Stimulated activated CD4-positive, alpha-beta T cell treated with anti-CD3 and anti-CD28 coated beads, Interleukin-1b, Interleukin-23, amount 100 ng/mL, for 24 hours (primary cell): Measurements from ENCODE around the gene SLC6A6.
"Not testable (repeated sequence)": the region's sequence is repeated elsewhere in the genome, so short reads cannot be mapped to it uniquely, and the experiment has no call there.

Experiments used
- DNase-seq, 4 experiments: peaks; one replicate each; pipeline ENCODE4 v3.0.0-alpha.2; 2020; ENCODE audit warnings: low read depth in 4 of 4, low spot score in 1 of 4

SLC6A6 gene

DNA sequence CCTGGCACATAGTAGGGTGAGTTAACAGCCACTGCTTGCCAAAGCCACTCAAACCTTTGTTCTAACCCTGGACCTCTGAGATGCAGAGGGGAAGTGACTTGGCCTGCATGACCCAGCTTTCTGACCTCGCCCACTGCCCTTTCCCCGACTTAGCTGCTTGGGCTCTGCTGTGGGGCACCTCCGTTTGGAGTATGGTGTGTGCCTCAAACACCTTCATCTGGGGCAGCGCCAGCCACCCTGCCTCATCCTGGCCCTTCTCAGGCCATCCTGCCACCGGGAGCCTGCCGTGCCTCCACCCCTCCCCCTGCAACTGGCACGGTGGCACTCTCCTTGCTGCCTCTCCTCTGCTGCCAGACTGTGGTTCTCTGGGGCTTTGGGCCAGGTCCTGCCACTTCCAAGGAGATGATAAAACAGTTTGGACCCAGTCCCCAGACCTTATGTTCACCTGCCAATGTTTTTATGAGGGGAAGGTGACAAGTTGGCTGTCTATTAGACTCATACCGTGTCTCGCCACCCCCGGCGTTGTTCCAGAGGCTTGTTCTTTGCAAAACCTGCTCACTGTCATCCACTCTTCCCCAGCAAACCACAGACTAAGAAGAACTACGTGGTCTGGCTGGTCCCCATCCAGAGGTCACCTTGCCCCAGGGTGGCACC, 32.2 kb downstream of the SLC6A6 start:
- no peak for DNase-seq

DNA sequence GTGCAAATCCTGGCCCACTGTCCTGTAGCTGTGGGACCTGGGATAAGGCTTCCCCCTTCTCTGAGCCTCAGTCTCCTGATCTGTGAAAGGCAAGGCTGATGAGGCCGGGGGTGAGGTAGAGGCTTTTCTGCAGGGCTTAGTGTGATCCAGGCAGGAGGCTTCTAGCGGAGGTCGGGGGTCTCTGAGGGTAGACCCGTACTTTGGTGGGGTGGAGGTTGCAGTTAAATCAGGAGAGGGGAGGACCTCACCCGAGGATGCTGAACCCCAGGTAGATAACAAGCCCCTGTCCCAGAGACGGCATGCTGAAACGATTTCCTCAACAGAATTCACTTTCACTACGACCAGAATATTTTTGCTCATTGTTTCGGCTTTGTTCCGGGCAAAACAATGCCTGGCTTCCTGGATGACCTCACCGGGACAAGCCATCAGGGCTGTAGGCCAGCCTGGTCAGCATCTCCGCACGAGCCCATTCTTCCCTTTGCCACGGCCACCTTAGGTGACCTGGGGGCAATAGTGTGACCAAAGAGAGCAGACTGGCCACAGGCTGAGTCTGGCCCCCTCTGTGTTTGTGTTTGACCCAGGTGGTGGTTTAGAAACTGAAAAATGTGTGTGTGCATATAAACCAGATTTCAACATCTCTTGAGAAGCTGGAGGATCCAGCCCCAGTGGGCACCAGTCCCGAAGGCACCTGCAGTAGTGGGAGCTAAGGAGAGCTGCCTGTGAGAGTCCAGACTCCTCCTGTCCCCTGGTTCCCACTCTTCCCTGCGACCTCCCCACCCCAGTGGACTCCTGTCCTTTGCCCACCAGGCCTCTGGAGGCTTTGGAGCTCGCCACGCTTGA, 33.0 kb downstream of the SLC6A6 start:
- no peak for DNase-seq

DNA sequence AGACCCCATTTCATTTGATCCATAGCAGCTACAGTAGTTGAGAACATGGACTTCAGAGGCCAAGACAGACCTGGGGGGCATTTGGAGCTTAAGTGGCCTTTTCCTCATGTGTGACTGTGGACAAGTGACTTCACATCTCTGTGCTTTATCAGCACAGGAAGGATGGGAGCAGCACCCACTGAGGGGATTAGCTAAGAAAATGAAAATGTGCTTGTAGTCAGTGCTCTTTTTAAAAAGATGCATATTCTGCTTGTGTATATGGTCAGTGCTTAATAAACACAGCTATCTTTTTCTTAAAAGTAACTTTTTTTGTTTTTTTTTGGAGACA, 34.5 kb downstream of the SLC6A6 start:
- DNase-seq, result no peak

DNA sequence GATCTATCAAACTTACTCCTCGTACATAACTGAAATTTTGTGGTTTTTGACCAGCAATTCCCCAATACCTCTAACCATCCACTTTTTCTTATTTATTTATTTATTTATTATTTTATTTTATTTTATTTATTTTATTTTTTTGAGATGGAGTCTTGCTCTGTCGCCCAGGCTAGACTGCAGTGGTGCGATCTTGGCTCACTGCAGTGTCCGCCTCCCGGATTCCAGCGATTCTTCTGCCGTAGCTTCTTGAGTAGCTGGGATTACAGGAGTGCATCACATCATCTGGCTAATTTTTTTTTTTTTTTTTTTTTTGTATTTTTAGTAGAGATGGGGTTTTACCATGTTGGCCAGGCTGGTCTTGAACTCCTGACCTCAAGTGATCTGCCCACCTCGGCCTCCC, 35.3 kb downstream of the SLC6A6 start:
- DNase-seq, result not testable (repeated sequence)

DNA sequence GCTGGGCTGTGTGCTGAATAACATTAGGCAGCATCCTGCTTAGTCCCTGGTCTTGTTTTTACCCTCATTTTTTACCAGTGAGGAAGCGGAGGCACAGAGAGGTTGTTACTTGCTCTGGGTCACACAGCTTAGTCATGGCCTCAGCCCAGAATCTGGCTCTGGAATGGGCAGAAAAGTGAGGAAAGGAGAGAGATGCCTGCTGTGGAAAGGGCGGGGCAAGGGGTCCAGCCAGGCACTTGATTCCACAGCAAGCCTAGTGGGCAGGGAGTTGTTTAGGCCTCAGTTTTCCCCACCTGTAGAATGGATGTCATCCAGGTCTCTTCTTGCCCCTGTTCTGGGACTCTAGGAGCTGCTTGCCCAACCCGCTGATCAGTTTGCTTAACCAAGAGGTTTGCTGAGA, 35.9 kb downstream of the SLC6A6 start:
- no peak for DNase-seq

DNA sequence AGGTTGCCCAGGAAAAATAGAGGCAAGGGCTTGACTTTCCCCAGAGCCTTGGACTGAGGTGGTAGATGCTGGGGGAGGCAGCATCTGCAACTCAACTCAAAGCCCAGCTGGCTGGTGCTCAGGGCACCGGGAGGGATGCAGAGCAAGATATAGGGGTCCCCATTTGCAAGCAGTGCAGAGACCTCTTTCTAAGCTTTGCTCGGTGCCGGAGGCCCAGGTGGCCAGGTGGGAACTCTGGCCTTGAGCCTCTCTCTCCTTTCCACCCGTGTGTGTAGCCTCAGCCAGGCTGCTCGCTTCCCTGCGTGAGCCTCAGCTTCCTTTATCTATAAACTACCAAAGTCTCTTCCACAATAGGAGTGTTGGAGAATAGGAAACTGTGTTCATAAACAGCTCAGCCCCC, 36.5 kb downstream of the SLC6A6 start:
- no peak for DNase-seq

DNA sequence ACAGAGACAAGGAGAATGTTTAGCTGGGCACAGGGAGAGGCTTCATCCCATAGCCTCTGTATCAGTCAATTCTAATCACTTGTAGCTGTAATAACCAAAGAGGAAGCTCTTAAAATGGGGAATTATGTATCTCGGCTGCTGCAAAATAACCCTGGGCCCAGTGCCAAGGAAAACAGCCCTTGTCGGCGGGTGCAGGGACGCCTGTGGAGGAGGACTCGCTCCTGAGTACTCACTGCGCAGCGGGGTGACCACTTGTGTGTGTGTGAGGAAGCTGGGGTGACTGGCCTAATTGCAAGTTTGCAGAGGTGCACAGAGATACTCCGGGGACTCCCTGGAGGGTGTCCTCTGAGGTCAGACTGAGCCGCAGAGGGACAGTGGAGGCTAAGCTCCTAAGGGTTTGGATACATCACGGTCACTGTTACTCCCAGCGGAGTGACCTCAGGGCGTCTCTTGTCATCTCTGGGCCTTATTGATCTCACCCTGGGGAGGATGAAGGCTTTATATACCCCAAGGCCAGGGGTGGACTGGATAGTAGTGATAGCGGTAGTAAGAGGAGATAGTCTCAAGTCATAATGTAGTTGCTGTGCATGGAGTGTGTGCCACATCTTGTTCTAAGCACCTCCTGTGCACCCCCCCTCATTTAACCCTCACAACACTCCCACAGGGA, 37.2 kb downstream of the SLC6A6 start:
- no peak for DNase-seq

DNA sequence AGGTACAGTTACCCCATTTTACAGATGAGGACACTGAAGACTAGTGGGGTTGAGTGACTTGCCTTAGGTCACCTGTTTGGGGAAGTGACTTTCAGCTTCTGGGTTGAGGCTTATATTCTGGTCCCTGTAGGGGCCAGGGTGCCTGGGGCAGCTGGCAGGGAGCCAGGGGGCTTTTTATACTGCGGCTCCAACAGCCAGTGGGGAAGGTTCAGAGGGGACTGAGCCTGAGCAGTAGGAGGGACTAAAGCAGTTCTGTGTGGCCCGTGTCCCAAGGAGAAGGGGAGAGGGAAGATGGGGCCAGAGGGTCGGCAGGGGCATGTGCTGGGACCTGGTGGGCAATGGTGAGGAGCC, 37.7 kb downstream of the SLC6A6 start:
- no peak for DNase-seq

DNA sequence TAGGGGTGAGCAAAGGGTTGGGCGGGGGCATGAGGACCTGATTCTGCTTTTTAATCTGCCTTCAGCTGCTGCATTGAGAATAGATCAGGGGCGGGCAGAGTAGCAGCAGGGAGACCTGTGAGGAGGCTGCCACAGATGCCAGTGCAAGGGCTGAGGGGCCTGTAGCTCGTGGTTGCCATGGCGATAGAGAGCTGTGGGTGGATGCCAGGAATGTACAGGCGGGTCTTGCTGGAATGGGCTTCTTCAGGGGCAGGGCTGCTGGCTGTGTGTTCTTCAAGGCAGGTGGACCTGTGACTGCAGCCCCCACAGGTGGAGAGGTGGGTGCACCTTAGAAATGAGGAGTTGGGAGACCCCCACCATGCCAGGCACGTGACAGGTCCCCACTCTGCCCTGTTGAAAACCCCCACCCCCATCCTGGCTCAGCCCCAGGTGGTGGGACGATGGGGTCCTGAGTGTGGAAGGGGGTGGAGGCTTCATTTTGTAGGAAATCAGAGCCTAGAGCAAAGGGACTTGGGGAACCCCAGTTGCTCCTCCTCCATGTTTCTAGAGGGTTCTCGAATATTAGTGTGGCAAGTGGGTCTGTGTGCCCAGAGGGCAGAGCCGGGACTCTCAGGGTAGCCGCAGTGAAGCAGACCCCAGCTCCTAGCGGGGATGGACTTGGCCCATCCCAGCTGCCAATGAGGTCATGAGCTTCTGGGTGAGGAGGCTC, 38.3 kb downstream of the SLC6A6 start:
- DNase-seq, result no peak

DNA sequence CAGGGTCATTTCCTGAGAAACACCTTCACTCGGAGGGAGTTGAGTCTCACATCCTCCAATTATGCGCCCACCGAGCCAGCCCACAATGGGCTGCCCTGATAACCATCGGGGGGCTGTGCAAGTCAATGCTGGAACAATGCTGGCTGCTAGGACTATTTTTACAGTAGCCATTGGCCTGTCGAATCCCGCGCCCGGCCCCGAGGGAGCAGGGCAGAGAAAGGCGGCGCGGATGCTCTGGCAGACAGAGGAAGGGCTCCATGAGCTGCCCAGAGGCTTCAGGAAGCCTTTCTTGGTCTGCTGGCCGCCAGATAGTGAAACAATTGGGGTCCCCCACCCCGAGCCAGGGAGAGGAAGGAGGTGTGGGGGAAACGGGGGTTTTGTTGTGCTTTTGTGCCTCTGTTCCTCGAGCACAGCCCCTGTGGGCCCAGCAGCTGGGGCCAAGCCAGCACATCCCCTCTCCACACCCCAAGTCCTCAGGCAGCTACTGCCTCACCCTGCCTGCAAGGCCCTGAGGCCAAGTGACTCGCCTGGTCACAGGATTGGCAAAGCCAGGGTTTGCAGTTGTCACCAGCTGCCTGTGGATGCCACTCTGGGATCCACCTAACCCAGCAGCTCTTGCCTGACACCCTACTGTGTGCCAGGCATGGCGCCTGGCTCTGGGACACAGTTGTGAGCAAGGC, 39.0 kb downstream of the SLC6A6 start:
- no peak for DNase-seq

DNA sequence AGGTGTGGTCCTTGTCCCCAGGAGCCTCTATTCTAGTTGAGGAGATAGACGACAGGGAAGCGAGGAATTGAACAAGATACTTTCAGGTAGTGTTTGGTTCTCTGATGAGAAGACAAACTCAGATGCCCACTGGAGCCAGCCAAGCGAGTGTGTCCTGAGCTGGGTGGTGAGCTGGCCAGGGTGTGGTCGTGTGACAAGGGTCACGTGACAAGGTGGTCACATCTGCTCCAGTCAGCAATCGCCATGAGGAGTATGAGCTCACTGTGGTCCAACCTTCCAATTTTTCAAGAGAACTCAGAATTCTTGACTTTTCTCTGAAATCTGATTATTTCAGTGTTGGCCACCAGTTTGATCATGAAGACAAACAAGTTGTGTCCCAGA, 39.5 kb downstream of the SLC6A6 start:
- DNase-seq, result no peak

DNA sequence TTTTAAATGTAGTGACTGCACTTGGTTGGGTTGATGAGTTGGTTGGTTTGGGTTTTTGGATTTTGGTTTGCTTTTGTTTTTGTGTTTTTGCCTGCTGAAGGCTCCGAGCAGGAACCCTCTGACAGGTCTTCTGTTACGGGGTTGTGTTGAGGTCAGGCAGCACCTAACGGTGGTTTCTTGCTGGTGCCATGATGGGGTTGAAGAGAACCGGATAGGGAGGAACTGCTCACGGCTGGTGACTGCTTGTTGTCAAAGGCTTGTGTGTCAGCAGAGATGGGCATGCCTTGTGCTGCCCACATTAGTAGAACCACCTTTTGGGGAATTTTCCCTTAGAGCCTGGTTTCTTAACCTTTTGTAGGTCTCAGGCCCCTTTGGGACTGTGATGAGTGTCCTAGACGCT, 42.0 kb downstream of the SLC6A6 start:
- DNase-seq, result no peak

DNA sequence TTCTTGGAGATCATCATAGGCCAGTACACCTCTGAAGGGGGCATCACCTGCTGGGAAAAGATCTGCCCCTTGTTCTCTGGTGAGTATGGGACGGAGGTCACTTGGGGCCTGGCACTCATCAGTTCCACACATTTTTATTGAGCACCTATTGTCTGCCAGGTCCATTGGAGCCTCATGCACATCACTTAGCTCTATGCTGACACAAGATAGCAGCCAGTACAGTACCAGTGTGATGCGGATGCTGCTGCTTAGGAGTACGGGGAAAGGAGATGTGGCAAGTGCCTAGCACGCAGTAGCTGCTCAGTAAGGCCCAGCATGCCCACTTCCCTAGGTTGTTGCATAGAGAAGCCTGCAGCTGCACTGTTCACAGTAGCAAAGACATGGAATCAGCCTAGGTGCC, 43.4 kb downstream of the SLC6A6 start:
- no peak for DNase-seq

DNA sequence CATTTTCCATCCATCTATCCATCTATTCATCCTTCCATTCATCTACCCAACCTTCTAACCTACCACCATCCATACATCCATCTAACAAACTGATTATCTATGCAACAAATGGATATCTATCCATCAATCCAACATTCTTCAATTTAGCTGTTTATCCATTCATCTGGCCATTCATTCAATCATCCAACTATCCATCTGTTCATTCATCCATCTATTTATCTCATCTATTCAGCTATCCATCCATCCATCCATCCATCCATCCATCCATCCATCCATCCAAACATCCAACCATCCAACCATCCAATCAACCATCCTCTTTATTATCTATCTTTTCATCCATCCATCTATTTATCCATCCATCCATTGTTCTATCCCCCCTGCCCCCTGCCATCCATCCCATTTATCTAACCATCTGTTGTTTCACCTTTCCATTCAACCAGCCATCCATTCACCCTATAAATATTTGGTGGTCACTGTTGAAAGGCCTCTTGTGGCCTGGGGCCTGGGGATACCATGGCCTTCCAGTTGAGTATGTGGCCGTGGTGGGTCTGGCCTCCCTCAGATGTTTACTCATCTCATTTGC, 44.7 kb downstream of the SLC6A6 start:
- no peak for DNase-seq

DNA sequence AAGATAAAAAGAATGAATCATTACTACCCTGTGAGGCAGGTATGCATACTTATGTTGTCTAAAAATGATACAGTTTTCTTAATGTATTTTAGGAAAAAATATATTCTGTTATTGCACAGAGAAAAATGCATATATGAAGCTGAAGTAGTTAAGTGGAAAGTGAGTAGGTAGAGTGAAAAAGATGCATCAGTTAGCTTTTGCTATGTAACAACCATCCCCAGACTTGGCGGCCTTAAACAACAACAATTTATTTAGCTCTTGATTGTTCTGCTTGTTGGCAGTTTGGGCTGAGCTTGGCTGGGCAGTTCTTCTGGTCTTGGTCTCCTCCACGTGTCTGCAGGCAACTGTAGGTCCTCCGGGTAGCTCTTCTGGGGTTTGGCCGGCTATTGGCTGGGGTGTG, 45.7 kb downstream of the SLC6A6 start:
- DNase-seq, result no peak

DNA sequence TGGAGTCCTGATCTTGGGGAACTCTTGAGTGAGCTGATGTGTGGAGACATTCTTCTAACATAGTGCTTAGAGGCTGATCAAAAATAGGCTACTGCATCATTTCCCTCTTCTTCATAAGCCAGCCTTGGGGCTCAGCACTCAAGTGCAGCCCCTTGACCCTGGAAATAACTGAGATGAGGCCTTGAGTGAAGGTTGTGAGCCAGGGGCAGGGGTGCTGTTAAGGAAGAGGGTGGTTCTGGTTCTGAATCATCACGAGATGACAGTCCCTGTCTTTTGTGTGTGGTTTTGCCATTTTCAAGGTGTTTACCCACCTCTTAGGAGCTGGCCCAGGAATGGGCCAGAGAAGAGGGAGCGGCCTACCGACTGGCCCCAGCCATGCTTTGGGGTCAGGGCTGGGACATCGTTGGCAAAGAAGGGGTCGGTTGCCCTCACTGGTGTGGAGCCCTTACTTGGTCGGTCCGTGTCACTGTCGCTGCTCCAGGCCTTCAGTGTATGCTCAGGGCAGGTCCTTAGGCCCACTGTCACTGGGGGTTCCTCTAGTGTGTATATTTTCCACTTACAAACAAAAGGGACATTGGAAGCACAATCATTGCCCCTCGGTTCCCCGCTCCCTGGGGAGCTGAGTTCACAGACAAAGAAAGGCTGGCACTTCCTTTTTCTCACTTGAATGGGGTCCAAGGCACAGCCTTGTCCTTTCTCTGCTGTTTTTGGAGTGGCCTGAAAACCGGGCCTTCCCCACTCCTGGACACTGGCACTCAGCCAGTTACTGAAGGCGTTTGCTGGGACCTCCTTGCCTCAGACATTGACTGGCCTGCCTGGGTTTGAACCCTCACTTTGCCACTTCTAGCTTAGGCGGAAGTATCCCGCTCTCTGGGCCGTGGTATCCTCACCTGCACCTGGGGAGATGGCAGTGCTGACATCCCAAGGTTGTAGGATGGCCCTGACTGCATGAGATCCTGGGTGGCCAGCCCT, 46.6 kb downstream of the SLC6A6 start:
- DNase-seq, result no peak

DNA sequence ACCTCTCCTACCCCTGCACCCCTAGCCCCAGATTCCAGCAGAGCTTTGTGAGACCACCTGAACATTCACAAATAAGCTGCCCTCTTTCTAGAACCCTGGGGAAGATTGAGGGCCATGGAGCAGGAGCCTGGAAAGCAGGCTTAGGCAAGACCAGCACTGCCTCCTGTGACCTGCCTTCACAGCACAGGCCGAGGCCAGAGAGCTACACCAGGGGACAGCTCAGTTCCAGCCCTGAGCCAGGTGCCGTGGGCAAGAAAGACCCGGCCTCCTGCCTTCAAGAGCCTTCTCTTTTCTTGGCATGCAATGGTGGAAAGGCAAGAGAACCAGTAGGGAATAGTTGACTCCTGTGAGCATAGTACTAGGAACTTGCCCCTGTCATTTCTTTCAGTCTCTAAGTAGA, 48.1 kb downstream of the SLC6A6 start:
- no peak for DNase-seq

DNA sequence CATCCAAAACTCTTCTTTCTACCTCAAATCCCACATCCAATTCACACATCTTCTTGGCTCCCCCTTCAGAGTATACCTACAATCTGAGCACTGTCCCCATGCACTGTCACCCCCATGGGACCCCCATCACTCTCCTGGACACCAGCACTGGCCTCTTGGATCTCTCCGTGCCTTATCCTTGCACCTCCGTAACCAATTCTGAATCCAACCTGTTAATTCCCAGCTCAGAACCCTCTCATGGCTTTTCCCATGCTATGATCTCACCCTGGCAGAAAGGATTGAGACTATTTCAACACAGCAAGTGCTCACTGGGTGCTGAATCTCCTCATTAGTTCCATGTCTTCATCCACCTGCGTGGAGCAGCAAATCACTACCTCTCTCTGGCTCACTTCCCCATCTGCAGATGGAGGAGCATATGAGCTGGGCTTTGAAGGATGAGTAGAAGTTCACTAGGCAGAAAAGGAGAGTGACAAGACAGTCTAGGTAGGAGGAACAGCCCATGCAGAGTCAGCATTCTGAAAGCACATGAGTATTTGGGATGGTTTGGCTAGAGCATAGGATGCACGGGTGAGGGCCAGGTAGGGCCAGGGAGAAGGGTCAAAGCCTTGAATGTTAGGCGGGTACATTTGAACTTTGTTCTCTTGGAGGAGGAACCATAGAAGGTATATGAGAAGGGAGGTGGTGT, 48.7 kb downstream of the SLC6A6 start:
- DNase-seq, result no peak
